Tibial artery (tissue), 4 donors: Measurements from ENCODE around the gene CDH6.

Experiments
- DNase-seq, 2 donors: peaks; one replicate each; pipeline ENCODE4 v3.0.0-alpha.2; 2019
- H3K27ac ChIP-seq, 2 donors: fragments of 200-600 bp; sonication (generic) in 1 of 2; 1 replicate in 1 of 2; 2 replicates in 1 of 2; pipeline ENCODE4 v1.5.1; 2018 to 2019; ENCODE audit warnings: mild to moderate bottlenecking in 1 of 2
- H3K27me3 ChIP-seq, 2 donors: fragments of 200-600 bp; sonication (generic) in 1 of 2; one replicate each; pipeline versions ENCODE4 v1.5.1 to v1.6.0; 2016 to 2019
- H3K36me3 ChIP-seq, 3 donors: fragments of 200-600 bp; sonication (generic) in 2 of 3; one replicate each; pipeline ENCODE4 v1.5.1; 2016 to 2019; ENCODE audit warnings: mild to moderate bottlenecking in 2 of 3
- H3K4me1 ChIP-seq, 4 donors: fragments of 200-600 bp; sonication (generic) in 2 of 4; 1 replicate in 3 of 4; 2 replicates in 1 of 4; pipeline ENCODE4 v1.5.1; 2016 to 2019
- H3K4me3 ChIP-seq, 2 donors: fragments of 200-600 bp; sonication (generic) in 1 of 2; 1 replicate in 1 of 2; 2 replicates in 1 of 2; pipeline ENCODE4 v1.5.1; 2018 to 2019; ENCODE audit warnings: mild to moderate bottlenecking in 2 of 2
- H3K9me3 ChIP-seq, 3 donors: fragments of 200-600 bp; sonication (generic) in 1 of 3; one replicate each; pipeline ENCODE4 v1.5.1; 2016 to 2019
- intact Hi-C: fragments of 100-400 bp; cut with DNase I; formaldehyde crosslinking; loops from one replicate; pipeline ENCODE4 v1.15.0; 2023; ENCODE audit warnings: low total_unique reads
- TF ChIP-seq, protein P1 (sequence below), 2 experiments: fragments of 200-600 bp in 1 of 2; fragments of 450-650 bp in 1 of 2; IDR thresholded peaks; one replicate each; pipeline ENCODE4 v1.5.1; 2017 to 2019; ENCODE audit warnings: antibody characterized with exemption in 2 of 2, mild to moderate bottlenecking in 1 of 2, moderate library complexity in 1 of 2

CDH6 gene

DNA sequence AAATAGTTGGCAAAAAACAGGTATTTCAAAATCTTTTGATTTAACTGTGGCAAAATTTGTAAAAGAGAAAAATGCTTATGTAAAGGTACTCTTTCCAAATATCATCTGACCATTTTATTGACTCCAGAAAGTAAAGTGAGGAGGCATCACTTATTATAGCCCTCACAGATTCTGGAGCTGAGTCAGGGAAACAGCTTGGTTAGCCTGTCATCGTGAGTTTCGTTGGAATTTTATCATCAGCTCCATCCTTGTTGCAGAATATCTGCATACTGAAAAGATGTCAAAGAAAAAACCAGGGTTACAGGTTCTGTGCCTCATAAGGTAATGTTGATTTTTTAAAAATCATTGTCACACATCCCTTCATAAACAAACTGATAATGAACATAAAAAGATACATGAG is 74.8 kb downstream of the CDH6 start:
- H3K9me3 ChIP-seq = no peaks in the 10 kb centered on the region
- TF ChIP-seq, protein P1, sequence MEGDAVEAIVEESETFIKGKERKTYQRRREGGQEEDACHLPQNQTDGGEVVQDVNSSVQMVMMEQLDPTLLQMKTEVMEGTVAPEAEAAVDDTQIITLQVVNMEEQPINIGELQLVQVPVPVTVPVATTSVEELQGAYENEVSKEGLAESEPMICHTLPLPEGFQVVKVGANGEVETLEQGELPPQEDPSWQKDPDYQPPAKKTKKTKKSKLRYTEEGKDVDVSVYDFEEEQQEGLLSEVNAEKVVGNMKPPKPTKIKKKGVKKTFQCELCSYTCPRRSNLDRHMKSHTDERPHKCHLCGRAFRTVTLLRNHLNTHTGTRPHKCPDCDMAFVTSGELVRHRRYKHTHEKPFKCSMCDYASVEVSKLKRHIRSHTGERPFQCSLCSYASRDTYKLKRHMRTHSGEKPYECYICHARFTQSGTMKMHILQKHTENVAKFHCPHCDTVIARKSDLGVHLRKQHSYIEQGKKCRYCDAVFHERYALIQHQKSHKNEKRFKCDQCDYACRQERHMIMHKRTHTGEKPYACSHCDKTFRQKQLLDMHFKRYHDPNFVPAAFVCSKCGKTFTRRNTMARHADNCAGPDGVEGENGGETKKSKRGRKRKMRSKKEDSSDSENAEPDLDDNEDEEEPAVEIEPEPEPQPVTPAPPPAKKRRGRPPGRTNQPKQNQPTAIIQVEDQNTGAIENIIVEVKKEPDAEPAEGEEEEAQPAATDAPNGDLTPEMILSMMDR (IDR thresholded peaks at IDR 0.05) = no peak
- H3K27ac ChIP-seq = peak overlapping the region; percentile 61 to 74
- peak overlapping the region; percentile 32 to 35 for H3K4me3 ChIP-seq
- intact Hi-C loops = no loop called here
- H3K4me1 ChIP-seq = peaks cover 0 to 23% (median 0%) of the 10 kb centered on the region in 4 donors
- no peaks in the 10 kb centered on the region for H3K36me3 ChIP-seq
- H3K27me3 ChIP-seq = no peaks in the 10 kb centered on the region
- no peak for DNase-seq

DNA sequence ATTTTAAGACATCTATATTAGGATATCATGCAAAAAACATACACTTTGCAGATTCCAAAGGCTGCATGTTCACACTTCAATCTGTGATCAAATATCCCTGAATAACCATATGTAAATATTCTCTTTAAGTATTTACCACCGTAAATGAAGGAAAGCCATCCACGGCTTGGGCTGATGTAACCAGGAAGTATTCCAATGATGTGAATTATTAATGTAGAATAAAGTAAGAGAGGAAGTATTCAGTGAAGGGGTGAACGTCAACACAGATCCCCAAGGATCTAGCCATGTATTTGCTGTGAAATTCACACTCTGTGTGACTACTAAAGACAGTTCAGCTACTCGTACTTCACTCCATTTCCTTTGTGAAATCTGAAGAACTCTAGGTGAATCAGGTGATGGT is 75.2 kb downstream of the CDH6 start:
- TF ChIP-seq, protein P1 (IDR thresholded peaks at IDR 0.05) = no peak
- no peak for DNase-seq
- Histone ChIP-seq H3K9me3 (no peaks in the 10 kb centered on the region), H3K27me3 (no peaks in the 10 kb centered on the region), H3K27ac (peak overlapping the region; percentile 61 to 74), H3K4me1 (peaks cover 0 to 23% (median 0%) of the 10 kb centered on the region in 4 donors), H3K36me3 (no peaks in the 10 kb centered on the region), H3K4me3 (peak overlapping the region; percentile 32 to 35)
- intact Hi-C loops = no loop called here

GRCh38 chr5:31269259-31269658 is 75.8 kb downstream of the CDH6 start:
- no peak overlapping the region for H3K4me3 ChIP-seq
- intact Hi-C loops = no loop called here
- H3K9me3 ChIP-seq = no peaks in the 10 kb centered on the region
- H3K27me3 ChIP-seq = no peaks in the 10 kb centered on the region
- peak overlapping the region in 1 of 2 donors; percentile 74 for H3K27ac ChIP-seq
- peaks cover 0 to 23% (median 0%) of the 10 kb centered on the region in 4 donors for H3K4me1 ChIP-seq
- no peak for DNase-seq
- TF ChIP-seq, protein P1 (IDR thresholded peaks at IDR 0.05) = no peak
- no peaks in the 10 kb centered on the region for H3K36me3 ChIP-seq

GRCh38 chr5:31270396-31270795 is 76.9 kb downstream of the CDH6 start:
- TF ChIP-seq, protein P1 (IDR thresholded peaks at IDR 0.05) = peak; percentile 48 to 64
- Histone ChIP-seq H3K27ac (peak overlapping the region in 1 of 2 donors; percentile 74), H3K36me3 (no peaks in the 10 kb centered on the region), H3K9me3 (no peaks in the 10 kb centered on the region), H3K4me1 (peaks cover 0 to 30% (median 0%) of the 10 kb centered on the region in 4 donors), H3K27me3 (no peaks in the 10 kb centered on the region), H3K4me3 (no peak overlapping the region)
- intact Hi-C loops = no loop called here
- no peak for DNase-seq

- Histone ChIP-seq H3K4me1 (peaks cover 0 to 28% (median 0%) of the 10 kb centered on the region in 4 donors), H3K36me3 (no peaks in the 10 kb centered on the region), H3K9me3 (no peaks in the 10 kb centered on the region), H3K27me3 (no peaks in the 10 kb centered on the region), H3K4me3 (no peak overlapping the region), H3K27ac (peak overlapping the region in 1 of 2 donors; percentile 74)
- TF ChIP-seq, protein P1 (IDR thresholded peaks at IDR 0.05) = no peak
- no peak for DNase-seq
- intact Hi-C loops = no loop called here
Measured at GRCh38 chr5:31271567-31271966, 78.1 kb downstream of the CDH6 start.

DNA sequence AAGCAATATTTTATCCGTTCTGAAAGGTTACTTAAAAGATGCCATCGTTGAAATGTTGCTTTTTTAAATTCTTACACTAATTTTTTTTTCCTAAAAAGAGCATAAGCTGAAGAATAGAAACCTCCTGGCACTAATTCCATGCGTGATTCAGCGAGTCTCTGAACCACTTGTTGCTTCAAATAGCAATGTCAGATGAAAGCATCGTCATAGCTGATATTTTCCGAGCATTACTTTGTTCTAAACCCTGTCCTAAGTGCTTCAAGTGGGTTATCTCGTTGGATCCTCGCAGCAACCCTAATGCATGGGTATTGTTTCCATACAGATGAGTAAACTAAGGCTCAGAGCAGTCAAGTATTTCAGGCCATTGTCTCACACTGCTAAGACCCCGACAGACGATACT is 79.7 kb downstream of the CDH6 start:
- no peaks in the 10 kb centered on the region for H3K36me3 ChIP-seq
- H3K4me1 ChIP-seq = peaks cover 0 to 24% (median 0%) of the 10 kb centered on the region in 4 donors
- no peak for DNase-seq
- no peaks in the 10 kb centered on the region for H3K27me3 ChIP-seq
- intact Hi-C loops = no loop called here
- H3K27ac ChIP-seq = peak overlapping the region; percentile 74 to 77
- TF ChIP-seq, protein P1 (IDR thresholded peaks at IDR 0.05) = no peak
- peak overlapping the region; percentile 42 to 52 for H3K4me3 ChIP-seq
- no peaks in the 10 kb centered on the region for H3K9me3 ChIP-seq
